AG04450 (cell line): Measurements from ENCODE around the gene CST1. TPM values are rescaled to one million over a fixed set of nuclear protein-coding genes. Genes with fewer than 3 reads are reported as not detected.
A peak's percentile ranks its signal among the peaks of the same experiment; 100 is the strongest.
"Not testable (repeated sequence)": the region's sequence is repeated elsewhere in the genome, so short reads cannot be mapped to it uniquely, and the experiment has no call there.

Experiments used
- CTCF ChIA-PET: fragments of 300-600, 350-600 bp; formaldehyde crosslinking; extraction: SDS; loops from one replicate; lab custom pipeline; 2022; ENCODE audit warnings: antibody characterized with exemption, inconsistent platforms; lab: Charles Lee
- POLR2A ChIA-PET: fragments of 350-600 bp; formaldehyde crosslinking; extraction: SDS; loops from one replicate; lab custom pipeline; 2021; ENCODE audit warnings: antibody characterized with exemption, inconsistent platforms; lab: Yijun Ruan, JAX
- DNase-seq: peaks from one replicate; pipeline ENCODE4 v3.0.0-alpha.2; 2011; ENCODE audit warnings: low read depth, low spot score
- H3K27ac ChIP-seq: one replicate; pipeline ENCODE4 v1.5.1; 2012; ENCODE audit warnings: low read depth, low read length, control low read depth
- H3K27me3 ChIP-seq: one replicate; pipeline ENCODE4 v1.6.0; 2012; ENCODE audit warnings: low read length; ENCODE audit not compliant: control insufficient read depth, insufficient read depth
- H3K4me3 ChIP-seq: 2 replicates; pipeline ENCODE4 v1.5.1; 2011; ENCODE audit warnings: mild to moderate bottlenecking, low read depth, low read length, control low read depth
- H3K9me3 ChIP-seq: 2 replicates; pipeline ENCODE4 v1.5.1; 2012; ENCODE audit warnings: low read length; ENCODE audit not compliant: control insufficient read depth, insufficient read depth
- polyA plus RNA-seq: library from polyadenylated mRNA; depleted of rRNA; stranded (reverse); fragments of >200 nt; gene quantifications from 2 replicates; pipeline ENCODE4 v1.2.3, GENCODE V29; 2011
- TF ChIP-seq, protein P1 (sequence below): IDR thresholded peaks from 2 replicates; pipeline ENCODE4 v1.5.1; 2011; ENCODE audit warnings: low read depth, low read length, control low read depth, inconsistent platforms

The CST1 gene
- polyA plus RNA-seq, 1 experiment, result not detected

DNA sequence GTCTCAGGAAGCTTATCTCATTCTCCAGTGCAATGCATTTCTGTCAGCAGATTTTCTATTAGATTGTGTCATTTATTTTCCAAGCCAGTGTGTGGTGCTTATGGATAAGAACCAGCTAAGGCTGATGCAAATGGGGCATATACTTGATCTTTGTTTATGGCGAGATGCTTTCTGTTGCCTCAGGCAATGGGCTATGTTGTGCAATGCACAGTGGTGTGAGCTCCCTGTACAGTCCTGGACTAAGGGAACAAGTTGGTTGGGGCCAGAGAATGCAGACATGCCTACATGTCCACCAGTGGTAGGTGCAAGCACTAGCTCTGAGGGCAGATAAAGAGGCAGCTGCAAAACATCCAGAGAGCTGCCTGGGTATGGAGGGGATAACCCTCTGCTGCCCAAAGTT lies 16.3 kb downstream of the CST1 start:
- CTCF ChIA-PET, H3K4me3 ChIP-seq, H3K27me3 ChIP-seq, H3K27ac ChIP-seq, POLR2A ChIA-PET, DNase-seq, H3K9me3 ChIP-seq: not testable (repeated sequence)

DNA sequence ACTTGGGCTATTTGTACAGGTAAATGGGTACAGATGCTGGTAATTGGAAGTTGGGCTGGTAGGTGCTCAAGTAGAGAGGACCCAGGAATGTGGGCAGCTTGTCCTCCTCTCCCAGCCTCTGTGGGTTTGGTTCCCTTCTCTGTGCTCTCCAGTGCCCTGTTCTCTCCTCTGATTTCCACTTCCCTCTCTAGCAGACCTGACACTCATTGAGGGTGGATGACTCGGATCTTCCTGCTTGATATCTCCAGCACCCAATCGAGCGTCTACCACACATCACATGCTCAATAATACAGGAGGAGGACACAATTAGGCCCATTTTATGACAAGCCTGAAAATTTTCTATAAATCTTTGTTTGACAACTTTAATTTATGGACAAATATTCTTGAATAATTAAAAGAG lies 23.7 kb downstream of the CST1 start:
- Histone ChIP-seq H3K9me3 (no peaks in the 10 kb centered on the region), H3K27me3 (no peaks in the 10 kb centered on the region), H3K27ac (no peak overlapping the region), H3K4me3 (no peak overlapping the region)
- ChIA-PET CTCF (interaction anchor here (1.6 kb wide), 1 partner anchor 73 kb away, joined by 3 read pairs; no protein-coding TSS in a partner anchor), POLR2A (no interaction called here)
- no peak for DNase-seq
- TF ChIP-seq, protein P1, sequence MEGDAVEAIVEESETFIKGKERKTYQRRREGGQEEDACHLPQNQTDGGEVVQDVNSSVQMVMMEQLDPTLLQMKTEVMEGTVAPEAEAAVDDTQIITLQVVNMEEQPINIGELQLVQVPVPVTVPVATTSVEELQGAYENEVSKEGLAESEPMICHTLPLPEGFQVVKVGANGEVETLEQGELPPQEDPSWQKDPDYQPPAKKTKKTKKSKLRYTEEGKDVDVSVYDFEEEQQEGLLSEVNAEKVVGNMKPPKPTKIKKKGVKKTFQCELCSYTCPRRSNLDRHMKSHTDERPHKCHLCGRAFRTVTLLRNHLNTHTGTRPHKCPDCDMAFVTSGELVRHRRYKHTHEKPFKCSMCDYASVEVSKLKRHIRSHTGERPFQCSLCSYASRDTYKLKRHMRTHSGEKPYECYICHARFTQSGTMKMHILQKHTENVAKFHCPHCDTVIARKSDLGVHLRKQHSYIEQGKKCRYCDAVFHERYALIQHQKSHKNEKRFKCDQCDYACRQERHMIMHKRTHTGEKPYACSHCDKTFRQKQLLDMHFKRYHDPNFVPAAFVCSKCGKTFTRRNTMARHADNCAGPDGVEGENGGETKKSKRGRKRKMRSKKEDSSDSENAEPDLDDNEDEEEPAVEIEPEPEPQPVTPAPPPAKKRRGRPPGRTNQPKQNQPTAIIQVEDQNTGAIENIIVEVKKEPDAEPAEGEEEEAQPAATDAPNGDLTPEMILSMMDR, result no peak

DNA sequence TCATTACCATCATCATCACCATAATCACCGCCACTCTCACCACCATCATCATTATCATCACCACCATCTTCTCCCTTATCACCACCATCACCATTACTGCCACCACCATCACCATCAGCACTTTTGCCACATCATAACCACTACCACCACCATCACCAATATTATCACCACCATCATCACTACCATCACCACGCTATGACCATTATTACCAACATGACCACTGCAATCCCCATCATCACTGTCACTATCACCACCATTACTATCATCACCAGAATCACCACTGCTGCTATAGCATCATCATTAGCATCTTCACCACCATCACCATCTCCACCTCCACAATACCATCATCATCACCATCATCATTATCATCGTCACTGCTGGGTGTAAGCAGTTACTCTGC lies 25.6 kb downstream of the CST1 start:
- Histone ChIP-seq H3K9me3 (no peaks in the 10 kb centered on the region), H3K27ac (no peak overlapping the region), H3K27me3 (no peaks in the 10 kb centered on the region), H3K4me3 (no peak overlapping the region)
- DNase-seq, result no peak
- TF ChIP-seq, protein P1, result no peak
- POLR2A ChIA-PET, result no interaction called here
- CTCF ChIA-PET, result no interaction called here

GRCh38 chr20:23723659-23724307 lies 27.0 kb downstream of the CST1 start:
- H3K9me3 ChIP-seq, H3K27ac ChIP-seq, H3K4me3 ChIP-seq, POLR2A ChIA-PET, H3K27me3 ChIP-seq, DNase-seq: not testable (repeated sequence)
- CTCF ChIA-PET, result interaction anchor here (0.6 to 1.8 kb wide), 6 partner anchors 9 to 1783 kb away, joined by 3 to 5 read pairs (median 4); no protein-coding TSS in a partner anchor
- TF ChIP-seq, protein P1, result peak; percentile 39

DNA sequence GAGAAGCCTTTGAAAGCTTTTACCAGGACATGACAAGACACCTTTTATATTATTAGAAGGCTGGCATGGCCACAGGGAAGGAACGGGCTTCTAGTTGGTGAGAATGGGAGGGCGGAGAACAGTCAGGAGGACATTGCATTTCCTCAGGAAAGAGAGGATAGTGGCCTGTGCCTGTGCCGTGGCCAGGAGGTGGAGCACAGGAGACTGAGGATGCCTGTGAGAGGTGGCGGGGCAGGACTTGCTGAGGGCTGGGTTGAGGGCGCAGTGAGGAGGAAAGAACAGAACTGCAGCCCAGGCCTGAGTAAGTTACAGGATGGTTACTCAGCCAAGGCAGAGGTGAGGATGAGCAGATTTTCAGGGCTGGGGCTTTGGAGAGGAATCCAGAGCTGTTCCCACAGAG lies 27.9 kb downstream of the CST1 start:
- H3K9me3 ChIP-seq, H3K27me3 ChIP-seq, H3K4me3 ChIP-seq, POLR2A ChIA-PET, DNase-seq, H3K27ac ChIP-seq: not testable (repeated sequence)
- CTCF ChIA-PET, result interaction anchor here (1.2 to 1.8 kb wide), 2 partner anchors 17 to 77 kb away, joined by 3 to 4 read pairs; no protein-coding TSS in a partner anchor

- CTCF ChIA-PET, result interaction anchor here (1.2 kb wide), 1 partner anchor 78 kb away, joined by 4 read pairs; no protein-coding TSS in a partner anchor
Observed at GRCh38 chr20:23721962-23722361, 28.8 kb downstream of the CST1 start.

GRCh38 chr20:23719351-23719750 lies 31.4 kb downstream of the CST1 start:
- H3K4me3 ChIP-seq, H3K9me3 ChIP-seq, H3K27ac ChIP-seq, POLR2A ChIA-PET, CTCF ChIA-PET, DNase-seq, H3K27me3 ChIP-seq: not testable (repeated sequence)

More at GRCh38 chr20:23721962-23722361, 28.8 kb downstream of the CST1 start:
- Histone ChIP-seq H3K27ac (no peak overlapping the region), H3K9me3 (no peaks in the 10 kb centered on the region), H3K27me3 (no peaks in the 10 kb centered on the region), H3K4me3 (no peak overlapping the region)
- DNase-seq, result no peak
- POLR2A ChIA-PET, result no interaction called here
- TF ChIP-seq, protein P1, result no peak

- POLR2A ChIA-PET, CTCF ChIA-PET, DNase-seq, H3K9me3 ChIP-seq, H3K27me3 ChIP-seq, H3K4me3 ChIP-seq, H3K27ac ChIP-seq: not testable (repeated sequence)
Observed at GRCh38 chr20:23711778-23712177, 39.0 kb downstream of the CST1 start.
